ENCODE measurements around the gene ATP2A2.
"Not testable (repeated sequence)": the region's sequence is repeated elsewhere in the genome, so short reads cannot be mapped to it uniquely, and the experiment has no call there.

- TF ChIP-seq CTCF (conservative IDR thresholded peaks at IDR 0.05 in 1 of 2, IDR thresholded peaks at IDR 0.05 in 1 of 2; ENCODE audit: extremely low read depth in 1 of 2, insufficient read depth in 1 of 2, low read depth in 1 of 2, low read length in 2 of 2); EZH2 (IDR thresholded peaks at IDR 0.05; ENCODE audit: borderline replicate concordance, low read length): not testable (repeated sequence)
These were observed 97.2 kb downstream of the ATP2A2 start for GRCh38 chr12:110378131-110378790.

Measured in mammary epithelial cell (primary cell).